HEK293 (cell line): ENCODE data around the gene FGF12.

ENCODE experiments used
- CTCF ChIA-PET: fragments of 350-600 bp; formaldehyde crosslinking; extraction: SDS; loops from one replicate; lab custom pipeline; 2021; ENCODE audit warnings: antibody characterized with exemption; lab: Yijun Ruan, JAX
- POLR2A ChIA-PET: fragments of 300-600 bp; formaldehyde crosslinking; extraction: SDS; loops from one replicate; lab custom pipeline; 2020; ENCODE audit warnings: antibody characterized with exemption, inconsistent platforms; lab: Yijun Ruan, JAX
- H3K27ac ChIP-seq: fragments of 200-500 bp; sonication (Bioruptor generic); 2 replicates; pipeline ENCODE4 v1.5.1; 2014; ENCODE audit warnings: low read depth, low read length, control low read depth, inconsistent platforms; ENCODE audit errors: extremely low read depth
- H3K36me3 ChIP-seq, 2 experiments: fragments of 200-500 bp in 1 of 2; sonication (Bioruptor generic) in 1 of 2; 1 replicate in 1 of 2; 2 replicates in 1 of 2; pipeline ENCODE4 v1.5.1; 2014 to 2017; ENCODE audit warnings: inconsistent platforms in 2 of 2, low read length in 2 of 2; ENCODE audit not compliant: control insufficient read depth in 2 of 2, insufficient read depth in 1 of 2
- H3K4me1 ChIP-seq: fragments of 200-500 bp; sonication (Bioruptor generic); 2 replicates; pipeline ENCODE4 v1.5.1; 2014; ENCODE audit warnings: mild to moderate bottlenecking, low read length, inconsistent platforms; ENCODE audit not compliant: control insufficient read depth, insufficient read depth
- H3K4me3 ChIP-seq: 2 replicates; pipeline ENCODE4 v1.5.1; 2011; ENCODE audit warnings: low read depth, mild to moderate bottlenecking, control low read depth, low read length, moderate library complexity
- H3K9me3 ChIP-seq: fragments of 200-500 bp; sonication (Bioruptor generic); 2 replicates; pipeline ENCODE4 v1.5.1; 2014; ENCODE audit warnings: low read depth, low read length, inconsistent platforms; ENCODE audit not compliant: control insufficient read depth, insufficient read depth
- EGR2 ChIP-seq: fragments of 450-650 bp; formaldehyde crosslinking; IDR thresholded peaks from 2 replicates; pipeline ENCODE4 v1.5.1; 2016; ENCODE audit warnings: low read depth, missing biosample characterization, missing genetic modification characterization
- ZBTB20 ChIP-seq: fragments of 450-650 bp; formaldehyde crosslinking; IDR thresholded peaks from 2 replicates; pipeline ENCODE4 v1.5.1; 2016; ENCODE audit warnings: missing biosample characterization, missing genetic modification characterization
- ZBTB21 ChIP-seq: fragments of 450-650 bp; formaldehyde crosslinking; IDR thresholded peaks from 2 replicates; pipeline ENCODE4 v1.5.1; 2017; ENCODE audit warnings: missing biosample characterization, missing genetic modification characterization
- ZBTB8A ChIP-seq: fragments of 450-650 bp; formaldehyde crosslinking; IDR thresholded peaks from 2 replicates; pipeline ENCODE4 v1.5.1; 2016; ENCODE audit warnings: missing biosample characterization, missing genetic modification characterization
- ZEB2 ChIP-seq: fragments of 450-650 bp; formaldehyde crosslinking; IDR thresholded peaks from 2 replicates; pipeline ENCODE4 v1.5.1; 2016; ENCODE audit warnings: missing biosample characterization, missing genetic modification characterization
- ZFP69B ChIP-seq: fragments of 450-650 bp; formaldehyde crosslinking; IDR thresholded peaks from 2 replicates; pipeline ENCODE4 v1.5.1; 2016; ENCODE audit warnings: missing biosample characterization, missing genetic modification characterization
- ZNF10 ChIP-seq: fragments of 450-650 bp; formaldehyde crosslinking; IDR thresholded peaks from 2 replicates; pipeline ENCODE4 v1.5.1; 2017; ENCODE audit warnings: missing biosample characterization, missing genetic modification characterization
- ZNF133 ChIP-seq: fragments of 450-650 bp; formaldehyde crosslinking; IDR thresholded peaks from 2 replicates; pipeline ENCODE4 v1.5.1; 2016; ENCODE audit warnings: missing biosample characterization, missing genetic modification characterization
- ZNF157 ChIP-seq: fragments of 450-650 bp; formaldehyde crosslinking; IDR thresholded peaks from 2 replicates; pipeline ENCODE4 v1.5.1; 2016; ENCODE audit warnings: missing biosample characterization, missing genetic modification characterization
- ZNF341 ChIP-seq: fragments of 450-650 bp; formaldehyde crosslinking; IDR thresholded peaks from 2 replicates; pipeline ENCODE4; 2016; ENCODE audit warnings: low read depth, missing biosample characterization, missing genetic modification characterization
- ZNF350 ChIP-seq: fragments of 450-650 bp; formaldehyde crosslinking; IDR thresholded peaks from 2 replicates; pipeline ENCODE4 v1.5.0; 2017; ENCODE audit warnings: missing biosample characterization, mild to moderate bottlenecking, missing genetic modification characterization
- ZNF423 ChIP-seq: fragments of 450-650 bp; formaldehyde crosslinking; IDR thresholded peaks from 2 replicates; pipeline ENCODE4 v1.5.1; 2016; ENCODE audit warnings: missing biosample characterization, missing genetic modification characterization
- ZNF473 ChIP-seq: fragments of 450-650 bp; formaldehyde crosslinking; IDR thresholded peaks from 2 replicates; pipeline ENCODE4 v1.5.1; 2017; ENCODE audit warnings: missing biosample characterization, missing genetic modification characterization
- ZNF610 ChIP-seq: fragments of 450-650 bp; formaldehyde crosslinking; IDR thresholded peaks from 2 replicates; pipeline ENCODE4 v1.5.1; 2016; ENCODE audit warnings: missing biosample characterization, missing genetic modification characterization, borderline replicate concordance
- ZNF777 ChIP-seq: fragments of 450-650 bp; formaldehyde crosslinking; IDR thresholded peaks from 2 replicates; pipeline ENCODE4 v1.5.1; 2017; ENCODE audit warnings: missing biosample characterization, missing genetic modification characterization, borderline replicate concordance
- TF ChIP-seq, protein P1 (sequence below): fragments of 450-650 bp; formaldehyde crosslinking; IDR thresholded peaks from 2 replicates; pipeline ENCODE4 v1.5.1; 2016; ENCODE audit warnings: missing biosample characterization, missing genetic modification characterization
- TF ChIP-seq, protein P2 (sequence below): fragments of 450-650 bp; formaldehyde crosslinking; IDR thresholded peaks from 2 replicates; pipeline ENCODE4 v1.5.1; 2017; ENCODE audit warnings: missing biosample characterization, mild to moderate bottlenecking, missing genetic modification characterization, moderate library complexity
- TF ChIP-seq, protein P3 (sequence below): fragments of 450-650 bp; formaldehyde crosslinking; IDR thresholded peaks from 2 replicates; pipeline ENCODE4 v1.5.1; 2016; ENCODE audit warnings: missing biosample characterization, missing genetic modification characterization
- TF ChIP-seq, protein P4 (sequence below): IDR thresholded peaks from 2 replicates; pipeline ENCODE4 v1.6.1; 2011; ENCODE audit warnings: mild to moderate bottlenecking, low read depth, low read length, borderline replicate concordance
- TF ChIP-seq, protein P5 (sequence below): fragments of 450-650 bp; formaldehyde crosslinking; IDR thresholded peaks from 2 replicates; pipeline ENCODE4 v1.5.1; 2016; ENCODE audit warnings: missing biosample characterization, missing genetic modification characterization
- TF ChIP-seq, protein P6 (sequence below): fragments of 450-650 bp; formaldehyde crosslinking; IDR thresholded peaks from 2 replicates; pipeline ENCODE4 v1.5.1; 2016; ENCODE audit warnings: missing biosample characterization, missing genetic modification characterization
- TF ChIP-seq, protein P7 (sequence below): fragments of 450-650 bp; formaldehyde crosslinking; IDR thresholded peaks from 2 replicates; pipeline ENCODE4 v1.5.1; 2016; ENCODE audit warnings: missing biosample characterization, missing genetic modification characterization

Gene FGF12

DNA sequence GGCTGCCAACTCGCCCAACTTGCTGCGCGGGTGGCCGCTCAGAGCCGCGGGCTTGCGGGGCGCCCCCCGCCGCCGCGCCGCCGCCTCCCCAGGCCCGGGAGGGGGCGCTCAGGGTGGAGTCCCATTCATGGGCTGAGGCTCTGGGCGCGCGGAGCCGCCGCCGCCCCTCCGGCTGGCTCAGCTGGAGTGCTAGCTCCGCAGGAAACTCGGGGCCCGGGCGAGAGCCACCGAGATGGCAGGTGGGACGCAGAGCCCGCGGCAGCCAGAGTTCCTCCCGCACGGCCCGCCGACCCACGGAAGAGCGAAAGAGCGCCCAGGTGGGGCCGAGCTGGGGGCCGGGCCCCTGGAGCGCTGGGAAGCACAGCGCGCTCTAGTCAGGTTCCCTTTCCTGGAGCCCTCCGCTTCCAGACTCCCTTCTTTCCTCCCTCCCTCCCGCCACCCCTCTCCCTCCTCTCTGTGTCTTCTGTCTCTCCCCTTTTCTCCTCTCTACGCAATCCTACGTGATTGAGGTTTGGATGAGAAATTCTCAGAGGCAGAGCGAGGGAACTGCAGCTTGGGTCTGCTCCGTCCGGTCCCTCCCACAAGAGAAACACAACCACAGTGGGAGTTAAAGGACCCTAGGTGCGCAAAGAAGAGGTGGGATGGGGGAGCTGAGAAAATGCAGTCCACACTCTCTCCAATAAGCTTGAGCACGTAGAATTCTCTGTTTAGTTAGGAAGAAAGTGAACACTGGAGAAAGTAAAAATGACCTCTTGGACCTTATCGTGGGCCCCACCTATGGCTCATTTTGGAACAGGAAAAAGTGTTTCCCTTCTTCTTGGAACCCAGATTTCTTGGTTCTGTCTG lies 317.3 kb downstream of the FGF12 start:
- ChIA-PET POLR2A (no interaction called here), CTCF (interaction anchor here (0.6 to 1.3 kb wide), 9 partner anchors 9 to 1130 kb away, joined by 3 to 7 read pairs (median 3); no protein-coding TSS in a partner anchor)
- no peaks in the 10 kb centered on the region for H3K36me3 ChIP-seq
- peak overlapping the region; percentile 73; the same call in 1 of the 2 replicates for H3K27ac ChIP-seq
- peak overlapping the region; percentile 63 for H3K4me3 ChIP-seq
- H3K9me3 ChIP-seq: no peaks in the 10 kb centered on the region
- no peaks in the 10 kb centered on the region for H3K4me1 ChIP-seq
- TF ChIP-seq, protein P1, sequence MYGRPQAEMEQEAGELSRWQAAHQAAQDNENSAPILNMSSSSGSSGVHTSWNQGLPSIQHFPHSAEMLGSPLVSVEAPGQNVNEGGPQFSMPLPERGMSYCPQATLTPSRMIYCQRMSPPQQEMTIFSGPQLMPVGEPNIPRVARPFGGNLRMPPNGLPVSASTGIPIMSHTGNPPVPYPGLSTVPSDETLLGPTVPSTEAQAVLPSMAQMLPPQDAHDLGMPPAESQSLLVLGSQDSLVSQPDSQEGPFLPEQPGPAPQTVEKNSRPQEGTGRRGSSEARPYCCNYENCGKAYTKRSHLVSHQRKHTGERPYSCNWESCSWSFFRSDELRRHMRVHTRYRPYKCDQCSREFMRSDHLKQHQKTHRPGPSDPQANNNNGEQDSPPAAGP (tag by site-specific recombination): peak; percentile 30; the same call in 1 of the 2 replicates
- TF ChIP-seq, protein P2, sequence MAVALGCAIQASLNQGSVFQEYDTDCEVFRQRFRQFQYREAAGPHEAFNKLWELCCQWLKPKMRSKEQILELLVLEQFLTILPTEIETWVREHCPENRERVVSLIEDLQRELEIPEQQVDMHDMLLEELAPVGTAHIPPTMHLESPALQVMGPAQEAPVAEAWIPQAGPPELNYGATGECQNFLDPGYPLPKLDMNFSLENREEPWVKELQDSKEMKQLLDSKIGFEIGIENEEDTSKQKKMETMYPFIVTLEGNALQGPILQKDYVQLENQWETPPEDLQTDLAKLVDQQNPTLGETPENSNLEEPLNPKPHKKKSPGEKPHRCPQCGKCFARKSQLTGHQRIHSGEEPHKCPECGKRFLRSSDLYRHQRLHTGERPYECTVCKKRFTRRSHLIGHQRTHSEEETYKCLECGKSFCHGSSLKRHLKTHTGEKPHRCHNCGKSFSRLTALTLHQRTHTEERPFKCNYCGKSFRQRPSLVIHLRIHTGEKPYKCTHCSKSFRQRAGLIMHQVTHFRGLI (tag by site-specific recombination): no peak
- TF ChIP-seq ZNF777 (tag by site-specific recombination): no peak
- TF ChIP-seq, protein P3, sequence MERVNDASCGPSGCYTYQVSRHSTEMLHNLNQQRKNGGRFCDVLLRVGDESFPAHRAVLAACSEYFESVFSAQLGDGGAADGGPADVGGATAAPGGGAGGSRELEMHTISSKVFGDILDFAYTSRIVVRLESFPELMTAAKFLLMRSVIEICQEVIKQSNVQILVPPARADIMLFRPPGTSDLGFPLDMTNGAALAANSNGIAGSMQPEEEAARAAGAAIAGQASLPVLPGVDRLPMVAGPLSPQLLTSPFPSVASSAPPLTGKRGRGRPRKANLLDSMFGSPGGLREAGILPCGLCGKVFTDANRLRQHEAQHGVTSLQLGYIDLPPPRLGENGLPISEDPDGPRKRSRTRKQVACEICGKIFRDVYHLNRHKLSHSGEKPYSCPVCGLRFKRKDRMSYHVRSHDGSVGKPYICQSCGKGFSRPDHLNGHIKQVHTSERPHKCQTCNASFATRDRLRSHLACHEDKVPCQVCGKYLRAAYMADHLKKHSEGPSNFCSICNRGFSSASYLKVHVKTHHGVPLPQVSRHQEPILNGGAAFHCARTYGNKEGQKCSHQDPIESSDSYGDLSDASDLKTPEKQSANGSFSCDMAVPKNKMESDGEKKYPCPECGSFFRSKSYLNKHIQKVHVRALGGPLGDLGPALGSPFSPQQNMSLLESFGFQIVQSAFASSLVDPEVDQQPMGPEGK: peak; percentile 30; the same call in 1 of the 2 replicates
- 0 out of 2 replicates have a peak, but pooled peaks have one; percentile 18 for TF ChIP-seq ZBTB21 (tag by site-specific recombination)
- peak; percentile 94 for TF ChIP-seq ZFP69B
- no peak for TF ChIP-seq ZNF350 (tag by site-specific recombination)
- TF ChIP-seq, protein P4, sequence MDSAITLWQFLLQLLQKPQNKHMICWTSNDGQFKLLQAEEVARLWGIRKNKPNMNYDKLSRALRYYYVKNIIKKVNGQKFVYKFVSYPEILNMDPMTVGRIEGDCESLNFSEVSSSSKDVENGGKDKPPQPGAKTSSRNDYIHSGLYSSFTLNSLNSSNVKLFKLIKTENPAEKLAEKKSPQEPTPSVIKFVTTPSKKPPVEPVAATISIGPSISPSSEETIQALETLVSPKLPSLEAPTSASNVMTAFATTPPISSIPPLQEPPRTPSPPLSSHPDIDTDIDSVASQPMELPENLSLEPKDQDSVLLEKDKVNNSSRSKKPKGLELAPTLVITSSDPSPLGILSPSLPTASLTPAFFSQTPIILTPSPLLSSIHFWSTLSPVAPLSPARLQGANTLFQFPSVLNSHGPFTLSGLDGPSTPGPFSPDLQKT: no peak
- peak; percentile 76 for TF ChIP-seq ZBTB8A
- 0 out of 2 replicates have a peak, but pooled peaks have one; percentile 12 for TF ChIP-seq ZEB2
- TF ChIP-seq ZNF610 (tag by site-specific recombination): 0 out of 2 replicates have a peak, but pooled peaks have one; percentile 33
- TF ChIP-seq, protein P5, sequence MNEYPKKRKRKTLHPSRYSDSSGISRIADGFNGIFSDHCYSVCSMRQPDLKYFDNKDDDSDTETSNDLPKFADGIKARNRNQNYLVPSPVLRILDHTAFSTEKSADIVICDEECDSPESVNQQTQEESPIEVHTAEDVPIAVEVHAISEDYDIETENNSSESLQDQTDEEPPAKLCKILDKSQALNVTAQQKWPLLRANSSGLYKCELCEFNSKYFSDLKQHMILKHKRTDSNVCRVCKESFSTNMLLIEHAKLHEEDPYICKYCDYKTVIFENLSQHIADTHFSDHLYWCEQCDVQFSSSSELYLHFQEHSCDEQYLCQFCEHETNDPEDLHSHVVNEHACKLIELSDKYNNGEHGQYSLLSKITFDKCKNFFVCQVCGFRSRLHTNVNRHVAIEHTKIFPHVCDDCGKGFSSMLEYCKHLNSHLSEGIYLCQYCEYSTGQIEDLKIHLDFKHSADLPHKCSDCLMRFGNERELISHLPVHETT: no peak
- no peak for TF ChIP-seq ZNF133 (tag by site-specific recombination)
- TF ChIP-seq, protein P6, sequence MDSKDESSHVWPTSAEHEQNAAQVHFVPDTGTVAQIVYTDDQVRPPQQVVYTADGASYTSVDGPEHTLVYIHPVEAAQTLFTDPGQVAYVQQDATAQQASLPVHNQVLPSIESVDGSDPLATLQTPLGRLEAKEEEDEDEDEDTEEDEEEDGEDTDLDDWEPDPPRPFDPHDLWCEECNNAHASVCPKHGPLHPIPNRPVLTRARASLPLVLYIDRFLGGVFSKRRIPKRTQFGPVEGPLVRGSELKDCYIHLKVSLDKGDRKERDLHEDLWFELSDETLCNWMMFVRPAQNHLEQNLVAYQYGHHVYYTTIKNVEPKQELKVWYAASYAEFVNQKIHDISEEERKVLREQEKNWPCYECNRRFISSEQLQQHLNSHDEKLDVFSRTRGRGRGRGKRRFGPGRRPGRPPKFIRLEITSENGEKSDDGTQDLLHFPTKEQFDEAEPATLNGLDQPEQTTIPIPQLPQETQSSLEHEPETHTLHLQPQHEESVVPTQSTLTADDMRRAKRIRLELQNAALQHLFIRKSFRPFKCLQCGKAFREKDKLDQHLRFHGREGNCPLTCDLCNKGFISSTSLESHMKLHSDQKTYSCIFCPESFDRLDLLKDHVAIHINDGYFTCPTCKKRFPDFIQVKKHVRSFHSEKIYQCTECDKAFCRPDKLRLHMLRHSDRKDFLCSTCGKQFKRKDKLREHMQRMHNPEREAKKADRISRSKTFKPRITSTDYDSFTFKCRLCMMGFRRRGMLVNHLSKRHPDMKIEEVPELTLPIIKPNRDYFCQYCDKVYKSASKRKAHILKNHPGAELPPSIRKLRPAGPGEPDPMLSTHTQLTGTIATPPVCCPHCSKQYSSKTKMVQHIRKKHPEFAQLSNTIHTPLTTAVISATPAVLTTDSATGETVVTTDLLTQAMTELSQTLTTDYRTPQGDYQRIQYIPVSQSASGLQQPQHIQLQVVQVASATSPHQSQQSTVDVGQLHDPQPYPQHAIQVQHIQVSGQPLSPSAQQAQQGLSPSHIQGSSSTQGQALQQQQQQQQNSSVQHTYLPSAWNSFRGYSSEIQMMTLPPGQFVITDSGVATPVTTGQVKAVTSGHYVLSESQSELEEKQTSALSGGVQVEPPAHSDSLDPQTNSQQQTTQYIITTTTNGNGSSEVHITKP (tag by site-specific recombination): peak; percentile 79
- 0 out of 2 replicates have a peak, but pooled peaks have one; percentile 27 for TF ChIP-seq ZNF423 (tag by site-specific recombination)
- no peak for TF ChIP-seq ZNF10 (tag by site-specific recombination)
- peak; percentile 83 for TF ChIP-seq ZNF341 (tag by site-specific recombination)
- TF ChIP-seq EGR2 (tag by site-specific recombination): 0 out of 2 replicates have a peak, but pooled peaks have one; percentile 32
- TF ChIP-seq ZNF157 (tag by site-specific recombination): no peak
- no peak for TF ChIP-seq ZNF473
- TF ChIP-seq, protein P7, sequence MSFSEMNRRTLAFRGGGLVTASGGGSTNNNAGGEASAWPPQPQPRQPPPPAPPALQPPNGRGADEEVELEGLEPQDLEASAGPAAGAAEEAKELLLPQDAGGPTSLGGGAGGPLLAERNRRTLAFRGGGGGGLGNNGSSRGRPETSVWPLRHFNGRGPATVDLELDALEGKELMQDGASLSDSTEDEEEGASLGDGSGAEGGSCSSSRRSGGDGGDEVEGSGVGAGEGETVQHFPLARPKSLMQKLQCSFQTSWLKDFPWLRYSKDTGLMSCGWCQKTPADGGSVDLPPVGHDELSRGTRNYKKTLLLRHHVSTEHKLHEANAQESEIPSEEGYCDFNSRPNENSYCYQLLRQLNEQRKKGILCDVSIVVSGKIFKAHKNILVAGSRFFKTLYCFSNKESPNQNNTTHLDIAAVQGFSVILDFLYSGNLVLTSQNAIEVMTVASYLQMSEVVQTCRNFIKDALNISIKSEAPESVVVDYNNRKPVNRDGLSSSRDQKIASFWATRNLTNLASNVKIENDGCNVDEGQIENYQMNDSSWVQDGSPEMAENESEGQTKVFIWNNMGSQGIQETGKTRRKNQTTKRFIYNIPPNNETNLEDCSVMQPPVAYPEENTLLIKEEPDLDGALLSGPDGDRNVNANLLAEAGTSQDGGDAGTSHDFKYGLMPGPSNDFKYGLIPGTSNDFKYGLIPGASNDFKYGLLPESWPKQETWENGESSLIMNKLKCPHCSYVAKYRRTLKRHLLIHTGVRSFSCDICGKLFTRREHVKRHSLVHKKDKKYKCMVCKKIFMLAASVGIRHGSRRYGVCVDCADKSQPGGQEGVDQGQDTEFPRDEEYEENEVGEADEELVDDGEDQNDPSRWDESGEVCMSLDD (tag by site-specific recombination): no peak
- peak; percentile 32; the same call in 1 of the 2 replicates for TF ChIP-seq ZBTB20 (tag by site-specific recombination)
